ENCODE measurements around the gene RNF130.

RNF130 gene

GRCh38 chr5:180054226-180054625, 17.3 kb downstream of the RNF130 start:
- no peak for DNase-seq (ENCODE audit: low spot score)

- no peak for DNase-seq (ENCODE audit: low spot score)
These were observed 18.4 kb downstream of the RNF130 start for GRCh38 chr5:180053061-180053602.

- DNase-seq (ENCODE audit: low spot score), result no peak
These were observed 19.2 kb downstream of the RNF130 start for GRCh38 chr5:180052211-180052818.

GRCh38 chr5:180050121-180050940, 21.2 kb downstream of the RNF130 start:
- DNase-seq (ENCODE audit: low spot score), result no peak

DNA sequence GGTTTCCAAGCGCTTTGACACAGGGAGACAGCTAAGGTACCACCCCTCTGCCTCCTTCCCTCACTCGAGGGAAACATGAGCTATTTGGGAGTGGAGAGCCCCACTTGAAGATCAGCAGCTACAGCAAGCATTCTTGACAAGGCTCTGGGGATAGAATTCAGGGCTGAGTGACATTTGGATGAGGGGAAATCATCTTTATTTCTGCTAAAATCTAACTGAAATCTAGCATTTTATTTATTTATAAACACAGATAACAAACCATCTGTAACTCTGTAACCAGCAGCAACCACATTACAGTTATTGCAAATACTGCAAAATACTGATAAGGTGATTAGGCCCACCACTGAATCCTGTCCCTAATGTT, 22.4 kb downstream of the RNF130 start:
- no peak for DNase-seq (ENCODE audit: low spot score)

DNA sequence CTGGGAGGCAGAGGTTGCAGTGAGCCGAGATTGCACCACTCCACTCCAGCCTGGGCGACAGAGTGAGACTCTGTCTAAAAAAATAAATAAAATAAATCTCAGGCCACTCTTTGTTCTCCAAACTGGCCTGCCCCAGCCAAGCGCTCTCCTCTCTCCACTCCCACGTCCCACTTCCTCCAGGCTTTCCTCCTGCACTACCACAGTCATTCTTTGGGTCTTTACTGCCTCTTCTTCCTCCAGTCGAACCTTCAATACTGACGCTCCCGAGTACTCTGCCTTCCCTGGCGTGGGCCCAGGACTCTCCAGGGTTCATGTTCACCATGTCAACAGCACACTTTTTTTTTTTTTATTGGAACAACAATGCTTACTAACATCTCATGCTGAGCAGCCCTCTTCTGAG, 23.9 kb downstream of the RNF130 start:
- DNase-seq (ENCODE audit: low spot score), result no peak

DNA sequence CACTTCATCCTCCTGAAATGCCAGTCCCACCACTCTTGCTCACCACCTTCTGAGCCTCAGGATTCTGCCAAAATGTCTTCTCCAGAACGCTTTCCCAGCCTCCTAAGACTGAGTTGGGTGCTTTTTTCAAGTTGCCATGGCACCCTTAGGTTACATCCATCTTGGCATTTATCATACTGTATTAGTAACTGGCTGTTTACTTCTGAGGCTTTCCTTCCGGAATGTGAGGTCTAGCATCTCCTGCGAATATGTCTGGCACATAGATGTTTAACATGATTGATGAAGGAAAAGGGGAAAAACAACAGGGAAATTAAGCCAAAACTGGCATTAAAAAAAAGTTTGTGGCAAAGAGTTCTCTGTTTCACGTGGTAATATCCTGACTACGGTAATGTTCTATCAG, 24.9 kb downstream of the RNF130 start:
- no peak for DNase-seq (ENCODE audit: low spot score)

- DNase-seq (ENCODE audit: low spot score), result no peak
These were observed 25.6 kb downstream of the RNF130 start for GRCh38 chr5:180045889-180046499.

DNA sequence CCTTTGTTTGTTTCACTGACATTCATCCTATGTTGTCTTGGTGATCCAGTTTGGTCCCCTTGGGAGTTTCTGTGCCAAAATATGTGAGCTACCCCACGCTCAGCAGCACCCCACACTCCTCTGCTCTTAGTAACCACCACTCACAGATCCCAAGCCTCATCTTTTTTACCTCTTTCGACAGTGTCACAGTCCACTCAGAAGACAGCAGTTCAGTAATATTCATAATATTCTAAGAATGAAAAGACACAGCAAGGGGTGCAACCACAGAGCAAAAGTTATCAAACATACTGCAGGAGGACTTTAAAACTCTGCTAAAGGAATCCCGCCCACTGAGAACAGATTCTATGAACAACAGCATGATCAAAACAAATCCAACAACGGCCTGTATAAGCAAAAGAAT, 28.2 kb downstream of the RNF130 start:
- no peak for DNase-seq (ENCODE audit: low spot score)

DNA sequence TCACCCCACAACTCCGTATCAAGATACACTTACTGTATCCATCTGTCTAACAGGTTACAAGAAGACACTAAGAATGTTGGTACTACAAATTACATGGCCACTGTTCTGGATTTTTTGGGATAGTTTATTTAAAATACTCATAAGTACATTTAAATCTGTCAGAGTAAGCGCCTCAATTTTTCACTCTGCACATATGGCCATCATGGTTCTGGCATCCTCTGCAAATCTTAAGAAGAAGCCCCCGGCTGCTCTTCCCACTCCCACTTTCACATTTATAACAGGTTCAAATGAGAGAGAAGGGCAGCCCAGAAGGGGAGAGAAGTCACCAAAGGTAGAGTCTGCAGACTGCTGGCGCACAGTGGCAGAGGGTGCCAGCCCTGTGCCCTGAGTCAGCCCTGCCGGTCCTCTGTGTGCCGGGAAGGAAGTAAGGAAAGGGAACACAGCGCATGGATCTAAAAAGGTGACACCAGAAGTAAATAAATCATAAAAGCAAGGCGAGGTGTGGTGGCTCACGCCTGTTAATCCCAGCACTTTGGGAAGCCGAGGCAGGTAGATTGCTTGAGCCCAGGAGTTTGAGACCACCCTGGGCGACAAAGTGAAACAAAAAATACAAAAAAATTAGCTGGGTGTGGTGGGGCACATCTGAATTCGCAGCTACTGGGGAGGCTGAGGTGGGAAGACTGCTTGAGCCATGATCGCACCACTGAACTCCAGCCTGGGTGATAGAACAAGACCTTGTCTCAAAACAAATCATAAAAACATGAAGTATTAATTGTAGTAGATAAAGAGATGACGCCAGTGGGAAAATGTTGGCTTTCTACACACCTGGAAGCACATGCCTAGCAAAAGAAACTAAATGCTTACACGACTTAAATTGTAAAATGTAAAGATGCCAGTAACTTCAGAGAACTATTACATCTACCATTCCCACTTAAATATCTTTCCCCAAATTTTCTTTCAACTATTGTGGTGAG, 30.0 kb downstream of the RNF130 start:
- no peak for DNase-seq (ENCODE audit: low spot score)

DNA sequence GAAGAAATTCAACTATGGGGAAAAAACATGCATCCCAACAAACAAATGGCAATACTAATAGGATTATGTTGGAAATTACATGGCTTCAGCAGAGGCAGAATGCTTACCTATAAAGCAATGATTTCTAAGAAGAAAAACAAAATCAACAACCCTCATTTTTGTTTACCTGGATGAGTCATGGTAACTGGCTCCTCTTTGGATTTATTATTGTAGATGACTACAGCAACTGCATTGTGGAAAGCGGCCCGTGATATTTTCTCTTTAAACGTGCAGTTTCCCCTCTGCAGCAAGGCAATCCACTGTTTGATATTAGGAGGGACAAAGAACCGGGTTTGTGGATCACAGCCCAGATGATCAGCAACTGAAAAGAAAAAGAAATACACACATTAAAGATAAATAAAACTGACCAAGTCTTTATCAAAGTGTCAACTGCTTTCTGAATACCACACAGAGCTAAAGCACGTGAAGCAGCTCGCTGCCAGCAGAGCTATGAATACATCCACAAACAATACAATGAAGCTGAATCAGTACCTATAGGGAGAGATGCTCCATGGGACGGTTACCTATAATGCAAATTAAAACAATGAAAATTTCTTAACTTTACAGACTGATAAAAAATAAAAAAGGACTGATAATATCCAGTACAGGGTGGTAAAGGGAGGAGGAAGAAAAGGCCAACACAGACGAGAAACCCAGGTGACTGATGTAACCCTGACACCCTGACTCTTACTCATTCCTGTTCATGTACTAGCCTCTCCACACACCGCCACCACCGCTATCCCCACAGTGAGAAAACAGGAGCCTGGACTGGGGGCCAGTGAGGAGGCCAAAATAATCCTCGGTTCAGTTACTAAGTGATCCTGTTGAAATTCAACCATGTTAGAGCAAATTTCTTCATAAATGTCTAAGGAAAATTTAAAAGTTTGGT, 31.0 kb downstream of the RNF130 start:
- no peak for DNase-seq (ENCODE audit: low spot score)

- DNase-seq (ENCODE audit: low spot score), result no peak
These were observed 36.2 kb downstream of the RNF130 start for GRCh38 chr5:180035206-180035931.

DNA sequence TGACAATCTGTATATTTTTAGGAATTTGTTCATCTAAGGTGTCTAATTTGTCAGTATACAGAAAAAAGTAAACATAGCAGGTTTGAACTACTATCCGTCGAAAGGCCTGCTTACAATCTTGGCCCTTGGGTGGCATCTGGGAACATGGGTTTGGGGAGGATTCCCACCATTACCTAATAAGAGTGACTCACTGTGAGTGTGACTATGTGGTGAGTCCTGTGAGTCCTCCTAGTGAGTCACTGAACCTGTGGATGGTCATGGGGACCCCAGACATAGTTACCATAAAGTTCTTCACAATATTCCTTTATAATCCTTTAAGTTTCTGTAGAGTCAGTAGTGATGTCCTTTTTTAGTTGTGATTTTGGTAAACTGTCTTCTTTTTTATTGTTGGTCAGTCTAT, 37.0 kb downstream of the RNF130 start:
- no peak for DNase-seq (ENCODE audit: low spot score)

DNA sequence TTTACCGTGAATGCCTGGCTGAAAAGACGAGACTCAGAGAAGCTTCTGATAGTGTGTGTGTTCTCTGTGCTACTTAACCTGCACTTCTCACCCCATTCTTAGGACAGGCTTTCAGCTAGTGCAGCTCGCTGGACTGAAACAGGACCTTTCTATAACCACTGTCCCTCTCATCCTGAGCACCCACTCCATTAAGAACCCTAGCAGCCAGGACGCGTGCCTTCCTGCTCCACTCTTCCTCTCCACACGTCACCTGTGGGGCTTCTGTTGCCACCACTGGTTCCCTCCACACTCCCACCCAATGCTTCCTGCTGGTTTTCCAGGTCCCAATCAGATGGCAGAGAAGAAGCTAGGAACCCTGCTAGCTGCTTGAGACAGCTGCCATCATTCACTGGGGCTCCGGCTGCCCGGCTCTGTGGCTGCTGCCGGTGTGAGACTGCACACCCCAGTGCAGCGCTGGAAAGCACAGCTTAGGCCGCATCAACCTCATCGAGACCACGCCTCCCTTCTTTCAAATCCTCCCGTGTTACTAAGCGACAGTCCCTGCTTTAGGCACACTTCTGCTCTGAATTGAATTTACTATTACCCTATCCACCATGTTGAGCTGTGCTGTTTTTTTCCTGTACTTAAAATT, 44.0 kb downstream of the RNF130 start:
- no peak for DNase-seq (ENCODE audit: low spot score)

- no peak for DNase-seq (ENCODE audit: low spot score)
These were observed 44.7 kb downstream of the RNF130 start for GRCh38 chr5:180026734-180027458.

DNA sequence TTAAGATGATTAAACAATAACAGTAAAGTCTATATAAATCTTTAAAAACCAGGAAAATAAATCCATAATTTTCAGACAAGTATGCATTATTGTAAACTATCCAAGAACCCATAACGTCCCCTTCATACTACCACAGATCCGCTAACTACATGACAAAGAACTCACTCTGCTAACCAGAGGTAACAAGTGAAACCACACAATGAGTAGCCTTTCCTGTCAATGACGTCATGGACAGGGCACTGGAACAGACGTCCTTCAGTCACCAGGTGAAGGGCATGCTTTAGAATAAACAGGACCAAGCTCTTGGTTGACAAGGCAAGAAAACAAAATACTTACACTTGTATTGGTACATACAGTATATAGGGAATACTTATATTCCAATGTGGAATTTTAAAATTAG, 45.2 kb downstream of the RNF130 start:
- DNase-seq (ENCODE audit: low spot score), result no peak

DNA sequence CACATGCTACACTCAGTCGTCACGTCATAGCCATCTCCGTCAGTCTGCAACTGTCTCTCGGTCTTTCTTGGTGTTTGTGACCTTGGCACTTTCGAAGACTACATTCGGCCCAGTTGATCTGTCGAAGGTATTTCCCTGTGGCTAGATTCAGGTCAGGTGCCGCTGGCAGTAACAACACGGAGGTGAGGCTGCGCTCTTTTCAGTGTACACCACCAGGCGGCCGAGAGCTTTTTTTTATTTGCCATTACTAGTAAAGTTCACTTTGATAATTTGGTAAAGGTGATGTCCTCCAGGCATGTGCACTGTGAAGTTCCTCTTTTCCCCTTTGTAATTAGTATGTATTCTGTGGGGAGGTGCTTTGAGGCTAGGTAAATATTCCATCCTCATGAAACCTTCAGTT, 49.7 kb downstream of the RNF130 start:
- no peak for DNase-seq (ENCODE audit: low spot score)

GRCh38 chr5:180020176-180020575, 51.4 kb downstream of the RNF130 start:
- DNase-seq (ENCODE audit: low spot score), result no peak
